Measurements from ENCODE around the gene GADD45B. TPM values are rescaled to one million over a fixed set of nuclear protein-coding genes. Genes with fewer than 3 reads are reported as not detected.

Gene GADD45B
- total and polyA plus RNA-seq, 10 of the 15 experiments (the other 5 are each of a cell fraction or from before 2014, with no cell fraction given) = 2.4 to 180 (median 91.1) TPM

DNA sequence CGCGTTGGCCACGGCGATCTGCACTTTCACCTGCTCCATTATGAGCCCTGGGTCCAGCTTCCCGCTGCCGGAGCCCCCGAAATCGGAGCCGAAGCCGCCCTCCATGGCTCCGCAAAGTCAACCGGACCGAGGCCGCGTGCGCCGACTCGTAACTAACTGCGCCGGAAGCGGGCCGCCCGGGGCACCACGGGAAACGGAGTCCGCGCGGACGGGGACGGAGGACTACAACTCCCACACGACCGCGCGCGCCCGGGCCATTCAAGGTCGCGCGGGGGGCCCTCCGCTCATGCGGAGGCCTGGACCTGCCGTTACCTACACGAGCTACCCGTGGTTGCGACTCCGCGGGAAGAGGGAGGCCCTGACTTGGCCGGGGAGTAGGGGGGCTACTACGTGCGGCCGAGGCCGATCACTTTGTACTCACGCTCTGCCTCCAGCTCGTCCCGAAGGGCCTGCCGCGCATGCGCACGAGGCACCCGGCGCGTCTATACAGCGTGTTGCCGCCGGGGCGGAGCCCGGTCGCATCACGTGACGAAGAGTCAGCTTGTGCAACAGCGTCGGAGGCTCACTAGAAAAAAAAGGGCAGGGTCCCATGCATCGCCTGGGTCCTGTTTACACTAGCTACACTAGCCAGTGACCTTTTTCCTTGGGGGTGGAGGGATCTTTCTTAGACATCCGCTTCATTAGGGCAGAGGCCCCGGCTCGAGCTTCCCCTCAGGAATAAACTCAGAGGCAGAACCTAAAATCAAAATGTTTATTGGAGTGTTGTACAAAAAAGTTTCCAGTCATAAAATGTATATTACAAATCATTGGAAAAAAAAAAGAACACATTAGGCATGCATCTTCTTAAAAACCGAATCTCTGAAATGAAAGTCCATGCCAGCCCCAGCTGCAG is 48.3 kb upstream of the GADD45B start, which contains the start of gene TIMM13:
TSS of gene TIMM13 (minus strand) at position 158 of the 892 bp plus-strand sequence. CDS start at position 105, 53 bp downstream.
- Histone ChIP-seq H3K4me1 (ENCODE audit: control insufficient read depth, insufficient read depth, low read length) (peaks cover 11% of the 10 kb centered on the region), H2AFZ (ENCODE audit: control insufficient read depth, low read depth, low read length) (peak within 1 kb of the TSS; percentile 95), H4K20me1 (ENCODE audit: control insufficient read depth, insufficient read depth) (no peaks in the 10 kb centered on the region; the same call in 1 of the 2 replicates), H3K9me3 (replicated peaks; ENCODE audit: control insufficient read depth, insufficient read depth, low read length) (no peaks in the 10 kb centered on the region), H3K79me2 (ENCODE audit: control insufficient read depth, insufficient read depth, low read length) (peaks cover 22% of the 10 kb centered on the region), H3K9ac (ENCODE audit: control insufficient read depth, insufficient read depth, low read length) (peak within 1 kb of the TSS; percentile 89), H3K4me2 (ENCODE audit: control insufficient read depth, insufficient read depth) (peak within 1 kb of the TSS; percentile 85), H3K27me3 (replicated peaks in 1 of 2; ENCODE audit: control insufficient read depth in 2 of 2, insufficient read depth in 2 of 2, low read length in 1 of 2) (no peaks in the 10 kb centered on the region), H3K27ac (ENCODE audit: control insufficient read depth, insufficient read depth) (peak within 1 kb of the TSS; percentile 95), H3K36me3 (ENCODE audit: control insufficient read depth in 2 of 2, insufficient read depth in 2 of 2, low read length in 1 of 2) (peaks cover 7 to 27% of the 10 kb centered on the region in 2 experiments; a peak in 3 of 4 replicates), H3K4me3 (peak within 1 kb of the TSS; percentile 94)
- in situ Hi-C loops (cut with MboI) (no loop called here), intact Hi-C loops (cut with micrococcal nuclease; ENCODE audit: unreplicated experiment) (loop anchor here (1.0 kb wide), 1 partner anchor 29 kb away; the partner anchor contains the start of gene LMNB2)
- SMC1A ChIA-PET (ENCODE audit: uncharacterized antibody, unreplicated experiment) = interaction anchor here (0.7 to 1.7 kb wide), 4 partner anchors 183 to 357 kb away, joined by 3 read pairs; no protein-coding TSS in a partner anchor
- peak; percentile 92 for FAIRE-seq
- POLR2A ChIA-PET = interaction anchor here (0.5 to 1.6 kb wide), 10 partner anchors 9 to 179 kb away, joined by 3 to 11 read pairs (median 3); partner anchors contain the start of gene LMNB2
- WGBS (ENCODE audit: insufficient coverage, insufficient replicate concordance, low lambda C conversion rate, missing lambda C conversion rate) = 1% methylated on average over 77 of the region's 77 CpGs
- DNase-seq (ENCODE audit: low read depth, low spot score) = peak; percentile 84
- RAD21 ChIA-PET (ENCODE audit: unreplicated experiment) = interaction anchor here (0.9 to 1.8 kb wide), 5 partner anchors 33 to 193 kb away, joined by 4 to 8 read pairs (median 5); partner anchors contain the start of genes GADD45B and PLEKHJ1
- peak; percentile 95 for ATAC-seq
- CTCF ChIA-PET = interaction anchor here (0.6 to 1.6 kb wide), 10 partner anchors 10 to 221 kb away, joined by 3 to 6 read pairs (median 3); partner anchors contain the start of gene PLEKHJ1
- no TSS peak for BruUV-seq (replicated peaks)
- no peak for TF ChIP-seq CHD1 (IDR thresholded peaks at IDR 0.05; ENCODE audit: low read depth, low read length)
- TF ChIP-seq GABPA (IDR thresholded peaks at IDR 0.05; ENCODE audit: low read depth) = peak; percentile 88
- no peak for TF ChIP-seq PKNOX1 (IDR thresholded peaks at IDR 0.05)
- peak; percentile 91 for TF ChIP-seq SIX5 (IDR thresholded peaks at IDR 0.05; ENCODE audit: low read depth, low read length, severe bottlenecking)
- TF ChIP-seq WRNIP1 (IDR thresholded peaks at IDR 0.05; ENCODE audit: borderline replicate concordance, low read depth, low read length) = no peak
- peak; percentile 97 for TF ChIP-seq ESRRA (IDR thresholded peaks at IDR 0.05; ENCODE audit: low read length)
- TF ChIP-seq MYC (IDR thresholded peaks at IDR 0.05; ENCODE audit: insufficient read depth, insufficient read length, insufficient replicate concordance, low read length, severe bottlenecking) = peak; percentile 49
- no peak for TF ChIP-seq BRCA1 (IDR thresholded peaks at IDR 0.05; ENCODE audit: low read depth, low read length)
- TF ChIP-seq STAT3 (IDR thresholded peaks at IDR 0.05; ENCODE audit: low read depth, low read length) = no peak
- no peak for TF ChIP-seq NFYA (IDR thresholded peaks at IDR 0.05; ENCODE audit: borderline replicate concordance, low read depth, low read length)
- no peak for TF ChIP-seq RFX5 (IDR thresholded peaks at IDR 0.05; ENCODE audit: low read depth, low read length)
- TF ChIP-seq HCFC1 (IDR thresholded peaks at IDR 0.05; ENCODE audit: low read length) = peak; percentile 92
- TF ChIP-seq ASH2L (IDR thresholded peaks at IDR 0.05; ENCODE audit: borderline replicate concordance, low read depth) = 0 out of 2 replicates have a peak, but pooled peaks have one; percentile 44
- peak; percentile 90 for TF ChIP-seq BCL3 (IDR thresholded peaks at IDR 0.05; ENCODE audit: borderline replicate concordance, insufficient read depth, low read depth, low read length, poor library complexity, severe bottlenecking)
- TF ChIP-seq FOXM1 (IDR thresholded peaks at IDR 0.05; ENCODE audit: low read depth, low read length) = no peak
- TF ChIP-seq CREM (IDR thresholded peaks at IDR 0.05; ENCODE audit: low read depth) = peak; percentile 99
- peak; percentile 31; the same call in 1 of the 2 replicates for TF ChIP-seq DPF2 (IDR thresholded peaks at IDR 0.05)
- TF ChIP-seq SRF (IDR thresholded peaks at IDR 0.05; ENCODE audit: low read depth in 2 of 2, low read length in 2 of 2) = peak in 1 of 2 experiments; percentile 86; a peak in 2 of 4 replicates
- peak; percentile 8; the same call in 1 of the 2 replicates for TF ChIP-seq BCL11A (IDR thresholded peaks at IDR 0.05; ENCODE audit: low read depth, low read length)
- TF ChIP-seq PAX5 (IDR thresholded peaks at IDR 0.05; ENCODE audit: borderline replicate concordance, low read depth, low read length) = peak; percentile 57; the same call in 1 of the 2 replicates
- TF ChIP-seq SMAD5 (IDR thresholded peaks at IDR 0.05; ENCODE audit: low read depth) = no peak; the same call in 1 of the 2 replicates
- TF ChIP-seq NBN (IDR thresholded peaks at IDR 0.05) = peak; percentile 89
- TF ChIP-seq SMARCA5 (IDR thresholded peaks at IDR 0.05) = no peak
